Stimulated activated CD8-positive, alpha-beta memory T cell treated with anti-CD3 and anti-CD28 coated beads, Interleukin-12 subunit alpha, Interleukin-12 subunit beta, amount 100 ng/mL, for 24 hours (primary cell): ENCODE data around the gene PTPRJ.

Experiments used
- DNase-seq: peaks from one replicate; pipeline ENCODE4 v3.0.0-alpha.2; 2020; ENCODE audit errors: extremely low read depth

The PTPRJ gene

DNA sequence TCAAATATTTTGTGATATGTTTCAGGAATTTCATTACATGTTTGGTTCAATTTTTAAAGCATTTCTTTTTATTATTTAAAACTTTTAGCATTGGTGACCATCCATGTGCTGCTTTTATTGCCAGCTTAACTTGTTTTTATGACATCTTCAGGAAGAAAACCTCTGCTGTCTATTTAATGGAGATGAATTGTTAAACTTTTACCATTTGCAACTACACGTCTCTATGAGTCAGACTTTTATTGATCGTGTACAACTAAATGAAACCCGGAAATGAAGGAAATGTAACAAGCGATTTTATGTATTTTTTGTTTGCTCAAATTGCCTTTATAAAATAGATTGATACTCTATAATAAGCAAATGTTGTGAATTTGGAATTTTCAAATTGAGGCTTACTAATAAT, 113.0 kb downstream of the PTPRJ start:
- no peak for DNase-seq

GRCh38 chr11:48093795-48094642, 113.7 kb downstream of the PTPRJ start:
- no peak for DNase-seq

- DNase-seq = no peak
Measured at GRCh38 chr11:48094643-48095339, 114.4 kb downstream of the PTPRJ start.

DNA sequence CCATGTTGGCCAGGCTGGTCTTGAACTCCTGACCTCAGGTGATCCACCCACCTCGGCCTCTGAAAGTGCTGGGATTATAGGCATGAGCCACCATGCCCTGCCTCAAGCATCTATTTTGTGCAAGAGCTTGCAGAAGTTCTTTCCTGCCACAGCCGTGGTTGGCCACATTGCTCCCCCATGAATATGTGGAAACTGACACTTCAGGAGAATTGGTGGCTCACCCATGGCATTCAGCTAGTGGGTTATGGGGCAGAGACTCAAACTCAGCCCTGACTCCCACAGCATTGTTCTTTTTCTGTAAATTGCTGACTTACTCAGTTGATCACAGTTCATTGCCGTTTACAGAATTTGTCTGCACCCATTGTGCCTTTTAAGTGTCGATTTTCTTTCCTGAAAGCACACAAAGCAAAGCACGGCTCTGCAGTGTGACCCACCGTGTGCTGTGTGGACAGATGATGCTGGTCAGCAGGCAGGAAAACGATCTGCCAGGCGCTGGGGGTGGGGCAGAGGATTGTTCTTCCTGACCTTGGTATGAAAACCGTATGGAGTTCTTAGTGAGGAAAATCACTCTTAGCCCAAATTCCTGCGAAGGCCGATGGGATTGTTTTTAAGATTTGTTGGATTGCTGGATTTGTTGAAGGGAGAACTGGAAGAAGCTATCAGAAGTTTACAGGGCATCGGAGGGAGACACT, 115.6 kb downstream of the PTPRJ start:
- no peak for DNase-seq

GRCh38 chr11:48096588-48097525, 116.5 kb downstream of the PTPRJ start:
- no peak for DNase-seq

DNA sequence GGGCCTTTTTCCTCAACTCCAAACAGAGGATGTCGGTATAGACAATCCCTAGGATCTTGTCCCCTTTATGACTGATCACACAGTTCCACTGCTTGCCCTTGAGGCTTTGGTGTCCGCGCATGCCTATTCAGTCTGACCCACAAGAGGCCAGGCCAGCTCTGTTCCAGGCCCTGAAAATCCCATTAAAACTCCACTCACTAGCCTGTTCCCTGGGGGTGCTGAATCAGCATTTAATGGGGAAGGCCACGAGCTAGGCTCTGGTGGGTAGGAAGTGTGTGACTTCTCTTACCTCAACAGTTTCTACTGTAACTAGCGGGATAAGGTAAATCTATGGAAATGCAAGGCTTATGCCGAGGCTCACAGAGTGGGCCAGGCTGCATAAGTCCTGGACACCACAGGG, 117.7 kb downstream of the PTPRJ start:
- DNase-seq = no peak

DNA sequence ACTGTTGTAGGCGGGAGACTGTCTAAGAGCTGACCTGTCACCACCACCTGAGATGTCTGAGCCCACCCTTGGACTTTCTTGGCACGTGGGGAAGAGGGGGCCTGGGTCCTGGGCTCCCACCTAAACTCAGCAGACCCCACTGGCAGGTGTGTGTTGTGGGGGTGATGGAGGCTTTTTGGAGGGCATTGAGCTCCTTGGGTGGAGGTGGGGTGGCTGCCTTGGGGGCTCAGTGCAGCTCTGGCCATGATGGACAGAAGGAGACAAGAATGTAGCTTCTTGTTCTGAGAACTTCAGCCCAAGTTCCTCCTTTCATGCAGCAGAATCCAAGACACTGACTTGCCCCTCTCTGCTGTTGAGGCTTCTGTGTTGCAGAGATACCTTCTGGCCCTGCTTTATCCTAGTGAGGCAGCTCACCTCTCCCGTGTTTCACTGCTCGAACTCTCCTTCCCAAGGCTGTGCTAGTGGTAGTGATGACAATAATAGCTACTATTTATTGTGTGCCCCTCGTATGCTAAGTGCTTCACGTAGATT, 119.6 kb downstream of the PTPRJ start:
- no peak for DNase-seq

GRCh38 chr11:48101044-48101733, 120.8 kb downstream of the PTPRJ start:
- no peak for DNase-seq

DNA sequence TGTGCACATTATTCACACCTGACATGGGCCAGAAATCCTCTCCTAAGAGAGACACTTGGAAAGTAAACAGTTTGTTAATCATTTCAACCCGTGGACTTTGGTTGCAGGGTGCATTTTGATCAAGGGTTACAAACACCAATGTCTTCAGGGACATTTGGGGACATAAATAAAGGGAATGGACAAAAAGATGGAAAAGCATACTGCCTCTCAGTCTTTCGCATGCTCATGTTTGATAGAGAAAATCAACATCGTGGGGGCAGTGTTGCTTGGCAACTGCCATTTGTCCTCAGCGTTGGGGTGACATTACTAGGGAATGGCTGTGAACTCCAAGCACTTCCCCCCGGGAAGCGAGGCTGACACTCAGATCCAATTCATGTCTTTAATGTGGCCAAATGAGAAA, 121.6 kb downstream of the PTPRJ start:
- no peak for DNase-seq

DNA sequence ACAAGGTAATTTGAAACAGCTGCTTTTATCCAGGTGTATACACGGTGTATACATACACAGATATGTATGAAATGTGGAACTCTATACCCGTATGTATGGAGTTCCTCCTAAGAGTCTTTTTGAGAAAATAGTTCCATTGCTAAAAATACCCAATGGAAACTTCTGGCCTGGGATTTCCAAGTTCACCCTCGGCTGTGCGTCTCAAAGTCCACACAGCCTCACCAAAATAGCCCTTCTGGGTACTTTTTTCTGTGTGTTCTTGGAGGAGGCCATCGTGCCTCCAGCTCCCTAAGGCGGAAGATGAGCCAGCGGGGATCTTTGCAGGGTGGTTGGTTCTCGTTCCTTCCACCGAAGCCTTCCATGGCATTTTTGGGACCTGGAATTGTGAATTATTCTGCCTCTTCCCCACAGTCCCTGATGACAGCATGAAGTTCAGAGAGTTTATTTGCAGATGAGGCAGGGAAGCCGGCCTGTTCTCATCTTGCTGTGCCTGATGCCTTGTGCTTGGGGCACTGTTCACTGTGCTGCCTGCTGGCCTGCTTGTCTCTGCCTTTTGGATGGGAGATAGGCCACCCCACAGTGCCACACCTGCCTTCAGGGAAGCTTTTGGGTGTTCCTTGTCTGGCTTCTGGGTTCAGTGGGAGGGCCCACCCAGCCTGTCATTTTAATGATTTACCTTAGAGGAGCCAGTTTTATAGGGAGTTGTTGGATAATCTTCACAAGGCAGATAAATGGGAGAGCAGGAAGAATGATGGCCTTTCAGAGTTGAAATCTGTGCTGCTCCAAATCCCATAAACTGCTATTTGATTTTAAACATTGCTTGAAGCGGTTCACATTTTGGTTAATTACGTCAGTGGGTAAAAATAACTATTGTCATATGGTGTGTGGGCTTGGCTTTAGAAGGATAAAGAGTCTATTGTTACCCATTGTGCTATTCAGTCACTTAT, 123.5 kb downstream of the PTPRJ start:
- DNase-seq = no peak

DNA sequence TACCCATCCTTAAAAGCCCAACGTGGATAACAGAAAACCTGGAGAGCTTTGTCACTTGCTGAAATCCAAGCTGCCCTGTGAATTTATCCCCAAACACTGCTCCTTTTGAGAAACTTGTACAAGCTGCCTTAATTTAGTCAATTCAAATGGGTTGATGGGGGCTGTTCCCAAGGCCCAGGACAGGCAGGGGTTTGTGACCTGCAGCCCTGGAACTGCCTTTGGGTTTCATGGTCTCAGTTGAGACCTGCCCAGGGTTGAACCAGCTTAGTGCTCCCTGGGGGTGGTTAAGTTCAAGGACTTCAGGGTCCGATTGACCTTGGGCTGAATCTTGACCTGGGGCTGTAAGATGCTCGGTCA, 124.2 kb downstream of the PTPRJ start:
- DNase-seq = no peak

DNA sequence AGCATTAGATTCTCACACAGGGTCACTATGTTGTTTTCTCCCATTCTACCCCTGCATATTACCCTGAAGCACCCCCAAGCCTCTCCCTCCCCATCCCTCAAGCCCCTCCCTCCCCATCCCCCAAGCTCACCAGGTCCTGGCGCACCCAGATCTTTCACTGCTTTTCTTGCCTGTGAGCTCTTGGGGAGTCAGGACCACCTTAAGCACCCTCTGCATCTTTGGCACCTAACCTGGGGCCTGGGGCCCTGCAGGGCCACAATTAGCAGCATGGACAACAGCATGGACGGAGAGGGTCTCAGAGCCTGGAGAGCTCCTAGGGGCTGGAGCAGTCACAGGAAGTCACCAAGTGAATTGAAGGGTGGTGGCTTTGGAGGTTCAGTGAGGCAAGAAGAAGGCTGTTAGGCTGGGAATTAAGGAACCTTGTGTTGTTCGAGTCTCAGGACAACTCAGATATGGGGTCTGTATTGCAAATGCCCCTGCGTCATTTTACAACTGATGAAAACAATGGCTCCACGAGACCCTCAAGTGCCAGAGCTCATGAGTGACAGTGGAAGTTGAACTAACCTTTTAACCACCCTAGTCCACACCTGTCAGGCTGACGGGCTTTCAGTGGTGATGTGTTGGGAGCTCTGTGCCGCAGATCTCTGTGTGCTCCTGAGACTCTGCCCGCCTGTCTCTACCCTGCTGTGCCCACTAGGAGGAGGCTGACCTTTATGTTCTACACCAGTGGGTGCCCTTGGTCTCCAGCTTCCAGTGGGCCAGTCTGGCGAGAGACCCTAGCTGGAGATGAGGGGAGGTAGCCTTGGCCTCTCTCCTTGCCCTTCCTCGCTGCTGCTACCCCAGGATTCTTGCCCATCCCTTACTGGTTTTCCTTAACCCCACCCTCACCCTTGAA, 125.0 kb downstream of the PTPRJ start:
- no peak for DNase-seq

GRCh38 chr11:48106166-48106565, 125.8 kb downstream of the PTPRJ start:
- DNase-seq = no peak

GRCh38 chr11:48107188-48107704, 126.9 kb downstream of the PTPRJ start:
- DNase-seq = no peak

- DNase-seq = no peak
Measured at GRCh38 chr11:48108231-48109045, 128.1 kb downstream of the PTPRJ start.

DNA sequence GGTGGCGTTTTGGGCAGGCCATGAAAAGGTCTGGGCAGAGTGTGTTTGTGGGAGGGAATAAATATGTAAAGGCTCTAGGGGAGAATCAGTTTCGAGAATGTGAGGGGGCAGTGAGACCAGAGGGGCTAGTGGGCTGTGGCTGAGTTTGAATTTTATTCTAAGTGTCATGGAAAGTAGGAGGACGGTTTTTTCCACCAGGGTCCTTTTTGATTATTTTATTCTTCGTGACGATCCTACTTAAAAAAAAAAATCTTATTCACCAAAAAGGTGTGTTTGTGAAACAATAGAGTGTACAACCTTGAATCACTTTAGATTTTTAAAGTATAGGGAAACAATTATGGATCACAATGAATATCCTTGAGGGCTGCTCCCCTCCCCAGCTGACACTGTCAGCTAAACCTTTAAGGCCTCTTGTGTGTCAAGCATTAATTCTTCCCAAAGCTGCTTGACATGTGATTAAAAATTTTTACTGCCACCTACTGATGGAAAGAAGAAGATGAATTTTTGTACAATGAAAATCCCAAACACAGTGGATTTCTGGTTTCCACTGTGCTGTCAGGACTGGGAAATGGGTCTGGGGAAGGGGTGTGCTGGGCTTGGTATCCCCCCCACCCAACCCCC, 128.8 kb downstream of the PTPRJ start:
- no peak for DNase-seq

DNA sequence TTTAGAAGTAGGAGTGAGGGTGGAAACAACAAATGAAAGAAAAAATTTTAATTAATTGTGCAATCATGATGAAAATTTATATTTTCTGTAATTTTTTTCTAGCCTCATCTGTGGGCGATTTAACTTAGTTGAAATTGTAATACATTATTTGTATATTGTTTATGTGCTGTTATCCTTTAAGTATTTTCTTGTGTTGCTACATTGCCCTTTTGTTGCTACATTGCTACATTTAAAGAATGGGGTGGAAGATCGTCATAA, 130.1 kb downstream of the PTPRJ start:
- no peak for DNase-seq
